WERI-Rb-1 (cell line): ENCODE results near the gene RDM1.

ENCODE experiments used
- DNase-seq: peaks from one replicate; pipeline ENCODE4 v3.0.0-alpha.2; 2020
- H3K27ac ChIP-seq: fragments of 250-450 bp; sonication (Bioruptor Pico); 2 replicates; pipeline ENCODE4 v1.5.1; 2020; ENCODE audit warnings: mild to moderate bottlenecking, moderate library complexity
- H3K27me3 ChIP-seq: fragments of 250-450 bp; sonication (Bioruptor Pico); 2 replicates; pipeline ENCODE4 v1.5.1; 2021; ENCODE audit warnings: mild to moderate bottlenecking, low read depth, moderate library complexity; ENCODE audit not compliant: insufficient read depth, severe bottlenecking
- H3K36me3 ChIP-seq: fragments of 250-450 bp; sonication (Bioruptor Pico); 2 replicates; pipeline ENCODE4 v1.5.1; 2020; ENCODE audit warnings: mild to moderate bottlenecking, moderate library complexity
- H3K4me3 ChIP-seq: 2 replicates; pipeline ENCODE4 v1.5.1; 2011; ENCODE audit warnings: low read depth, mild to moderate bottlenecking, control low read depth, low read length
- H3K9me3 ChIP-seq: fragments of 250-450 bp; sonication (Bioruptor Pico); 2 replicates; pipeline ENCODE4 v1.5.1; 2021; ENCODE audit warnings: mild to moderate bottlenecking, moderate library complexity; ENCODE audit not compliant: severe bottlenecking
- CTCF ChIP-seq: IDR thresholded peaks from 2 replicates; pipeline ENCODE4 v1.5.1; 2011; ENCODE audit warnings: low read depth, mild to moderate bottlenecking, control low read depth, inconsistent platforms, low read length

The RDM1 gene

GRCh38 chr17:35895636-35896587 is 34.7 kb downstream of the RDM1 start:
- no peak for DNase-seq
- TF ChIP-seq CTCF = no peak
- Histone ChIP-seq H3K9me3 (no peaks in the 10 kb centered on the region), H3K27ac (no peak overlapping the region), H3K4me3 (no peak overlapping the region), H3K36me3 (no peaks in the 10 kb centered on the region), H3K27me3 (no peaks in the 10 kb centered on the region)

GRCh38 chr17:35894206-35894605 is 36.4 kb downstream of the RDM1 start:
- Histone ChIP-seq H3K36me3 (no peaks in the 10 kb centered on the region), H3K9me3 (no peaks in the 10 kb centered on the region), H3K4me3 (no peak overlapping the region), H3K27ac (no peak overlapping the region), H3K27me3 (no peaks in the 10 kb centered on the region)
- no peak for TF ChIP-seq CTCF
- DNase-seq = no peak

- H3K36me3 ChIP-seq = no peaks in the 10 kb centered on the region
- no peak for TF ChIP-seq CTCF
- H3K27ac ChIP-seq = no peak overlapping the region
- H3K27me3 ChIP-seq = no peaks in the 10 kb centered on the region
- no peak overlapping the region for H3K4me3 ChIP-seq
- DNase-seq = no peak
- no peaks in the 10 kb centered on the region for H3K9me3 ChIP-seq
Measured at GRCh38 chr17:35893751-35894150, 36.8 kb downstream of the RDM1 start.

GRCh38 chr17:35892091-35893035 is 38.2 kb downstream of the RDM1 start:
- no peak overlapping the region for H3K4me3 ChIP-seq
- H3K36me3 ChIP-seq = no peaks in the 10 kb centered on the region
- DNase-seq = no peak
- no peak overlapping the region for H3K27ac ChIP-seq
- H3K27me3 ChIP-seq = no peaks in the 10 kb centered on the region
- TF ChIP-seq CTCF = no peak
- no peaks in the 10 kb centered on the region for H3K9me3 ChIP-seq

- TF ChIP-seq CTCF = no peak
- H3K27me3 ChIP-seq = no peaks in the 10 kb centered on the region
- no peak for DNase-seq
- H3K36me3 ChIP-seq = no peaks in the 10 kb centered on the region
- no peaks in the 10 kb centered on the region for H3K9me3 ChIP-seq
- H3K27ac ChIP-seq = no peak overlapping the region
- no peak overlapping the region for H3K4me3 ChIP-seq
Measured at GRCh38 chr17:35891269-35891668, 39.3 kb downstream of the RDM1 start.
